Fibroblast of lung (primary cell): ENCODE measurements around the gene SLC25A4.

Experiments used
- CTCF ChIP-seq, 2 donors: IDR thresholded peaks in 1 of 2; conservative IDR thresholded peaks in 1 of 2; 1 replicate in 1 of 2; 2 replicates in 1 of 2; pipeline ENCODE4 v1.5.1; 2011 to 2012; ENCODE audit warnings: low read length in 2 of 2, control low read depth in 1 of 2, inconsistent platforms in 1 of 2, low read depth in 1 of 2, mild to moderate bottlenecking in 1 of 2
- EZH2 ChIP-seq: IDR thresholded peaks from 2 replicates; pipeline ENCODE4 v1.5.1; 2012; ENCODE audit warnings: low read length, control low read depth, mild to moderate bottlenecking; ENCODE audit errors: missing control alignments

GRCh38 chr4:185113340-185113739, 29.7 kb upstream of the SLC25A4 start:
- TF ChIP-seq CTCF (conservative IDR thresholded peaks at IDR 0.05 in 1 of 2, IDR thresholded peaks at IDR 0.05 in 1 of 2; ENCODE audit: low read depth in 1 of 2, low read length in 2 of 2) = no peak
- no peak for TF ChIP-seq EZH2
